HepG2 (cell line): Measurements from ENCODE around the gene METRN.

Source experiments
- ARNT ChIP-seq: fragments of 450-650 bp; IDR thresholded peaks from 2 replicates; pipeline ENCODE4 v1.6.1; 2017
- CREB1 ChIP-seq, 2 experiments: fragments of 450-650 bp in 1 of 2; IDR thresholded peaks; 2 replicates each; pipeline ENCODE4 v1.6.1; 2016 to 2017; ENCODE audit warnings: control low read depth in 1 of 2, mild to moderate bottlenecking in 1 of 2, missing compliant biosample characterization in 1 of 2, missing genetic modification characterization in 1 of 2
- FOXA1 ChIP-seq, 2 experiments: fragments of 450-650 bp in 1 of 2; sonication (generic) in 1 of 2; formaldehyde crosslinking in 1 of 2; IDR thresholded peaks; 2 replicates each; pipeline versions ENCODE4 v1.4.0 to v1.6.1; 2016 to 2020; ENCODE audit warnings: missing genetic modification reagents in 1 of 2
- HMGXB3 ChIP-seq: sonication (generic); formaldehyde crosslinking; IDR thresholded peaks from 2 replicates; pipeline ENCODE4 v1.4.0; 2020; ENCODE audit warnings: missing genetic modification reagents, borderline replicate concordance
- MLX ChIP-seq: IDR thresholded peaks from 2 replicates; pipeline ENCODE4 v1.6.1; 2016
- PHF8 ChIP-seq: sonication (generic); formaldehyde crosslinking; IDR thresholded peaks from 2 replicates; pipeline ENCODE4 v1.5.0; 2020; ENCODE audit warnings: missing genetic modification reagents
- RBM22 ChIP-seq: fragments of 200-400 bp; formaldehyde crosslinking; optimal IDR thresholded peaks from 2 replicates; pipeline ENCODE3; 2017; ENCODE audit warnings: mild to moderate bottlenecking, low read length, moderate library complexity
- SRF ChIP-seq: IDR thresholded peaks from 2 replicates; pipeline ENCODE4 v1.6.1; 2011; ENCODE audit warnings: mild to moderate bottlenecking, low read depth, low read length, moderate library complexity
- ZFX ChIP-seq: sonication (generic); formaldehyde crosslinking; IDR thresholded peaks from 2 replicates; pipeline ENCODE4 v1.4.0; 2020; ENCODE audit warnings: mild to moderate bottlenecking, low read depth, missing genetic modification reagents, moderate library complexity
- ZNF274 ChIP-seq: sonication (generic); formaldehyde crosslinking; IDR thresholded peaks from 2 replicates; pipeline ENCODE4 v1.5.1; 2020; ENCODE audit warnings: mild to moderate bottlenecking, missing genetic modification reagents

GRCh38 chr16:745739-746138 lies 30.8 kb downstream of the METRN start:
- TF ChIP-seq FOXA1 (IDR thresholded peaks at IDR 0.05): no peak
- no peak for TF ChIP-seq FOXA1 (CRISPR knock-in tag; IDR thresholded peaks at IDR 0.05)
- TF ChIP-seq SRF: no peak
- no peak for TF ChIP-seq MLX
- no peak for TF ChIP-seq CREB1 (IDR thresholded peaks at IDR 0.05)
- no peak for TF ChIP-seq CREB1 (CRISPR knock-in tag; IDR thresholded peaks at IDR 0.05)
- no peak for TF ChIP-seq HMGXB3
- TF ChIP-seq RBM22: no peak
- TF ChIP-seq ZNF274: no peak
- TF ChIP-seq ARNT: no peak
- TF ChIP-seq ZFX (CRISPR knock-in tag): no peak
- no peak for TF ChIP-seq PHF8
